ENCODE results near the gene NCAN. TPM values are rescaled to one million over a fixed set of nuclear protein-coding genes. Genes with fewer than 3 reads are reported as not detected.

Gene NCAN
- total RNA-seq, 1 donor from 2014 or later, result 0.14 TPM

GRCh38 chr19:19279062-19279612, 67.4 kb downstream of the NCAN start:
- no peaks in the 10 kb centered on the region for H3K27me3 ChIP-seq (ENCODE audit: insufficient read depth, low read length)
- Mint-ChIP-seq H3K36me3 (ENCODE audit: low read depth, unreplicated experiment) (peaks cover 18% of the 10 kb centered on the region), H3K9me3 (ENCODE audit: unreplicated experiment) (peaks cover 2% of the 10 kb centered on the region), H3K27me3 (ENCODE audit: low read depth, unreplicated experiment) (no peaks in the 10 kb centered on the region), H3K27ac (ENCODE audit: unreplicated experiment) (no peak overlapping the region), H3K4me3 (ENCODE audit: unreplicated experiment) (no peak overlapping the region), H3K4me1 (ENCODE audit: low read depth, unreplicated experiment) (peaks cover 8% of the 10 kb centered on the region)
- no peak overlapping the region for H3K4me3 ChIP-seq (ENCODE audit: insufficient read depth, low read depth, low read length)
- FAIRE-seq, result no peak
- H4K20me1 ChIP-seq (ENCODE audit: insufficient read depth, low read length), result peaks cover 4% of the 10 kb centered on the region
- no peak overlapping the region for H3K9ac ChIP-seq (ENCODE audit: low read length)
- H2AFZ ChIP-seq (ENCODE audit: low read depth, low read length), result no peak overlapping the region
- H3K36me3 ChIP-seq (ENCODE audit: insufficient read depth, low read length), result peaks cover 16% of the 10 kb centered on the region
- no peak for DNase-seq (ENCODE audit: low read depth)
- H3K27ac ChIP-seq (ENCODE audit: low read depth, low read length), result no peak overlapping the region
- no peak overlapping the region for H3K4me2 ChIP-seq (ENCODE audit: low read length)
- TF ChIP-seq CTCF (IDR thresholded peaks at IDR 0.05; ENCODE audit: insufficient read depth, low read depth, low read length), result no peak
- TF ChIP-seq EZH2 (IDR thresholded peaks at IDR 0.05; ENCODE audit: insufficient read depth, low read length), result no peak
- peaks cover 3% of the 10 kb centered on the region for H3K4me1 ChIP-seq (ENCODE audit: insufficient read depth, low read length)
- H3K9me3 ChIP-seq (ENCODE audit: insufficient read depth, low read depth, low read length), result no peaks in the 10 kb centered on the region
- H3K79me2 ChIP-seq (ENCODE audit: insufficient read depth, low read length), result no peaks in the 10 kb centered on the region

- Histone ChIP-seq H3K4me1 (ENCODE audit: insufficient read depth, low read length) (peaks cover 3% of the 10 kb centered on the region), H3K36me3 (ENCODE audit: insufficient read depth, low read length) (peaks cover 20% of the 10 kb centered on the region), H3K4me3 (ENCODE audit: insufficient read depth, low read depth, low read length) (no peak overlapping the region), H3K9me3 (ENCODE audit: insufficient read depth, low read depth, low read length) (no peaks in the 10 kb centered on the region), H3K4me2 (ENCODE audit: low read length) (no peak overlapping the region), H3K27ac (ENCODE audit: low read depth, low read length) (no peak overlapping the region), H3K27me3 (ENCODE audit: insufficient read depth, low read length) (no peaks in the 10 kb centered on the region), H2AFZ (ENCODE audit: low read depth, low read length) (no peak overlapping the region), H3K9ac (ENCODE audit: low read length) (no peak overlapping the region), H4K20me1 (ENCODE audit: insufficient read depth, low read length) (peaks cover 4% of the 10 kb centered on the region), H3K79me2 (ENCODE audit: insufficient read depth, low read length) (no peaks in the 10 kb centered on the region)
- Mint-ChIP-seq H3K4me1 (ENCODE audit: low read depth, unreplicated experiment) (peaks cover 8% of the 10 kb centered on the region), H3K4me3 (ENCODE audit: unreplicated experiment) (peak overlapping the region; percentile 27), H3K9me3 (ENCODE audit: unreplicated experiment) (peaks cover 4% of the 10 kb centered on the region), H3K36me3 (ENCODE audit: low read depth, unreplicated experiment) (peaks cover 20% of the 10 kb centered on the region), H3K27ac (ENCODE audit: unreplicated experiment) (no peak overlapping the region), H3K27me3 (ENCODE audit: low read depth, unreplicated experiment) (no peaks in the 10 kb centered on the region)
- DNase-seq (ENCODE audit: low read depth) (no peak), FAIRE-seq (no peak)
- no peak for TF ChIP-seq EZH2 (IDR thresholded peaks at IDR 0.05; ENCODE audit: insufficient read depth, low read length)
- TF ChIP-seq CTCF (IDR thresholded peaks at IDR 0.05; ENCODE audit: insufficient read depth, low read depth, low read length), result no peak
These were observed 68.1 kb downstream of the NCAN start for GRCh38 chr19:19279853-19280252.

GRCh38 chr19:19280561-19280960, 68.8 kb downstream of the NCAN start:
- DNase-seq (ENCODE audit: low read depth) (no peak), FAIRE-seq (no peak)
- Histone ChIP-seq H3K4me3 (ENCODE audit: insufficient read depth, low read depth, low read length) (no peak overlapping the region), H3K9ac (ENCODE audit: low read length) (no peak overlapping the region), H3K27me3 (ENCODE audit: insufficient read depth, low read length) (no peaks in the 10 kb centered on the region), H3K27ac (ENCODE audit: low read depth, low read length) (no peak overlapping the region), H3K4me1 (ENCODE audit: insufficient read depth, low read length) (peaks cover 3% of the 10 kb centered on the region), H2AFZ (ENCODE audit: low read depth, low read length) (no peak overlapping the region), H3K9me3 (ENCODE audit: insufficient read depth, low read depth, low read length) (no peaks in the 10 kb centered on the region), H3K79me2 (ENCODE audit: insufficient read depth, low read length) (no peaks in the 10 kb centered on the region), H3K4me2 (ENCODE audit: low read length) (no peak overlapping the region), H4K20me1 (ENCODE audit: insufficient read depth, low read length) (peaks cover 4% of the 10 kb centered on the region), H3K36me3 (ENCODE audit: insufficient read depth, low read length) (peaks cover 20% of the 10 kb centered on the region)
- no peak overlapping the region for H3K4me3 Mint-ChIP-seq (ENCODE audit: unreplicated experiment)
- H3K27me3 Mint-ChIP-seq (ENCODE audit: low read depth, unreplicated experiment), result no peaks in the 10 kb centered on the region
- H3K4me1 Mint-ChIP-seq (ENCODE audit: low read depth, unreplicated experiment), result peaks cover 8% of the 10 kb centered on the region
- H3K27ac Mint-ChIP-seq (ENCODE audit: unreplicated experiment), result no peak overlapping the region
- TF ChIP-seq EZH2 (IDR thresholded peaks at IDR 0.05; ENCODE audit: insufficient read depth, low read length) (no peak), CTCF (IDR thresholded peaks at IDR 0.05; ENCODE audit: insufficient read depth, low read depth, low read length) (no peak)
- H3K9me3 Mint-ChIP-seq (ENCODE audit: unreplicated experiment), result peaks cover 4% of the 10 kb centered on the region
- peaks cover 18% of the 10 kb centered on the region for H3K36me3 Mint-ChIP-seq (ENCODE audit: low read depth, unreplicated experiment)

Measured in astrocyte (in vitro differentiated cells and primary cell).